WI38 (cell line): ENCODE data around the gene CIDEA.
"Not testable (repeated sequence)": the region's sequence is repeated elsewhere in the genome, so short reads cannot be mapped to it uniquely, and the experiment has no call there.

Experiments
- H3K4me3 ChIP-seq: 2 replicates; pipeline ENCODE4 v1.5.1; 2011; ENCODE audit warnings: low read depth, mild to moderate bottlenecking, control low read depth, low read length
- CTCF ChIP-seq: IDR thresholded peaks from 2 replicates; pipeline ENCODE4 v1.5.1; 2012; ENCODE audit warnings: low read depth, mild to moderate bottlenecking, control low read depth, low read length

Gene CIDEA

GRCh38 chr18:12254136-12254819 lies at the start of gene CIDEA:
CIDEA (plus strand) TSS chr18:12254361; CDS start chr18:12254384, 23 bp downstream.
- no peak for TF ChIP-seq CTCF
- H3K4me3 ChIP-seq, result peak within 1 kb of the TSS; percentile 9; the same call in 1 of the 2 replicates

GRCh38 chr18:12208296-12209153 lies 45.6 kb upstream of the CIDEA start:
- H3K4me3 ChIP-seq, result not testable (repeated sequence)

GRCh38 chr18:12212308-12212707 lies 41.9 kb upstream of the CIDEA start:
- H3K4me3 ChIP-seq, result not testable (repeated sequence)

- not testable (repeated sequence) for H3K4me3 ChIP-seq
These were observed 39.7 kb upstream of the CIDEA start for GRCh38 chr18:12214296-12215005.

GRCh38 chr18:12216471-12216870 lies 37.7 kb upstream of the CIDEA start:
- H3K4me3 ChIP-seq, result not testable (repeated sequence)

GRCh38 chr18:12218603-12219002 lies 35.6 kb upstream of the CIDEA start:
- not testable (repeated sequence) for H3K4me3 ChIP-seq

- not testable (repeated sequence) for H3K4me3 ChIP-seq
These were observed 32.1 kb upstream of the CIDEA start for GRCh38 chr18:12222041-12222440.

- not testable (repeated sequence) for H3K4me3 ChIP-seq
These were observed 30.8 kb upstream of the CIDEA start for GRCh38 chr18:12223326-12223725.

GRCh38 chr18:12226807-12227206 lies 27.4 kb upstream of the CIDEA start:
- not testable (repeated sequence) for H3K4me3 ChIP-seq

- not testable (repeated sequence) for H3K4me3 ChIP-seq
These were observed 26.6 kb upstream of the CIDEA start for GRCh38 chr18:12227399-12228186.

GRCh38 chr18:12228308-12228707 lies 25.9 kb upstream of the CIDEA start:
- not testable (repeated sequence) for H3K4me3 ChIP-seq

- not testable (repeated sequence) for H3K4me3 ChIP-seq
These were observed 23.6 kb upstream of the CIDEA start for GRCh38 chr18:12230561-12230960.

GRCh38 chr18:12231040-12231882 lies 22.9 kb upstream of the CIDEA start:
- no peak for TF ChIP-seq CTCF

More at GRCh38 chr18:12231040-12231882, 22.9 kb upstream of the CIDEA start:
- H3K4me3 ChIP-seq, result no peak overlapping the region
